H1 (cell line): ENCODE measurements around the gene F11R. TPM values are rescaled to one million over a fixed set of nuclear protein-coding genes. Genes with fewer than 3 reads are reported as not detected.

Source experiments
- CTCF ChIA-PET: fragments of 300-600 bp; sonication (Branson Sonifier 250); formaldehyde crosslinking; loops from one replicate; lab custom pipeline; 2021; ENCODE audit not compliant: partially characterized antibody; lab: Charles Lee
- POLR2A ChIA-PET: fragments of 300-600 bp; sonication (Branson Sonifier 250); formaldehyde crosslinking; loops from one replicate; lab custom pipeline; 2021; ENCODE audit warnings: inconsistent platforms; ENCODE audit not compliant: partially characterized antibody; lab: Charles Lee
- DNase-seq, 2 experiments: peaks; one replicate each; pipeline versions ENCODE4 v3.0.0 to v3.0.0-alpha.2; 2010 to 2022; ENCODE audit warnings: low spot score in 2 of 2, low read depth in 1 of 2, mixed read lengths in 1 of 2
- FAIRE-seq: peaks from 2 replicates; lab custom pipeline; 2011; peaks lifted over from hg19 to GRCh38; lab: Jason Lieb, UNC
- H2AFZ ChIP-seq: 2 replicates; pipeline ENCODE4 v1.8.1; 2012; ENCODE audit warnings: low read length, inconsistent platforms
- H2AK5ac ChIP-seq: 2 replicates; pipeline ENCODE4 v1.6.1; 2013; ENCODE audit warnings: low read depth, low read length
- H2BK120ac ChIP-seq: replicated peaks from 2 replicates; pipeline ENCODE3; 2013; ENCODE audit warnings: low read depth, low read length, inconsistent platforms
- H2BK12ac ChIP-seq: 2 replicates; pipeline ENCODE4 v1.6.1; 2013; ENCODE audit warnings: low read depth, low read length
- H2BK15ac ChIP-seq: 2 replicates; pipeline ENCODE4 v1.6.1; 2013; ENCODE audit warnings: low read length
- H2BK20ac ChIP-seq: 2 replicates; pipeline ENCODE4 v1.6.1; 2013; ENCODE audit warnings: low read length
- H2BK5ac ChIP-seq: 2 replicates; pipeline ENCODE4 v1.6.1; 2013; ENCODE audit warnings: low read depth, low read length
- H3K14ac ChIP-seq: 2 replicates; pipeline ENCODE4 v1.6.1; 2013; ENCODE audit warnings: inconsistent platforms; ENCODE audit not compliant: insufficient read length
- H3K18ac ChIP-seq: 2 replicates; pipeline ENCODE4 v1.6.1; 2013; ENCODE audit warnings: low read length; ENCODE audit errors: extremely low read depth
- H3K23ac ChIP-seq: 2 replicates; pipeline ENCODE4 v1.6.1; 2013; ENCODE audit warnings: inconsistent platforms; ENCODE audit not compliant: insufficient read length
- H3K23me2 ChIP-seq: 2 replicates; pipeline ENCODE4 v1.6.1; 2013; ENCODE audit warnings: low read depth, low read length
- H3K27ac ChIP-seq: 2 replicates; pipeline ENCODE4 v1.6.1; 2011; ENCODE audit warnings: low read depth, low read length, inconsistent platforms
- H3K27me3 ChIP-seq, 4 experiments: replicated peaks in 1 of 4; 1 replicate in 1 of 4; 2 replicates in 3 of 4; pipeline versions ENCODE4 v1.6.1 to v1.8.1; 2011 to 2013; ENCODE audit warnings: low read length in 3 of 4, mild to moderate bottlenecking in 3 of 4, inconsistent platforms in 2 of 4, mixed read lengths in 2 of 4, moderate library complexity in 1 of 4; ENCODE audit not compliant: control insufficient read depth in 3 of 4, insufficient read depth in 3 of 4; ENCODE audit errors: extremely low read depth in 1 of 4
- H3K36me3 ChIP-seq, 4 experiments: 2 replicates each; pipeline versions ENCODE4 v1.6.1 to v1.8.1; 2011 to 2013; ENCODE audit warnings: mild to moderate bottlenecking in 4 of 4, low read length in 3 of 4, moderate library complexity in 2 of 4, control low read depth in 1 of 4, inconsistent platforms in 1 of 4; ENCODE audit not compliant: insufficient read depth in 4 of 4, control insufficient read depth in 2 of 4
- H3K4ac ChIP-seq: replicated peaks from 2 replicates; pipeline ENCODE3; 2013; ENCODE audit warnings: low read length, low read depth, mixed read lengths, inconsistent platforms; ENCODE audit not compliant: insufficient read length
- H3K4me1 ChIP-seq, 4 experiments: replicated peaks in 1 of 4; 1 replicate in 1 of 4; 2 replicates in 3 of 4; pipeline versions ENCODE4 v1.6.1 to v1.8.1; 2011 to 2013; ENCODE audit warnings: low read length in 3 of 4, inconsistent platforms in 2 of 4, mixed read lengths in 1 of 4; ENCODE audit not compliant: insufficient read depth in 4 of 4, control insufficient read depth in 3 of 4
- H3K4me2 ChIP-seq, 2 experiments: 2 replicates each; pipeline versions ENCODE4 v1.6.1 to v1.8.1; 2011 to 2013; ENCODE audit warnings: low read depth in 2 of 2, low read length in 2 of 2, control low read depth in 1 of 2, inconsistent platforms in 1 of 2, mild to moderate bottlenecking in 1 of 2; ENCODE audit not compliant: insufficient read depth in 1 of 2
- H3K4me3 ChIP-seq, 4 experiments: fragments of 200-600, 300-600 bp in 1 of 4; sonication (generic), shearing (Covaris generic), sonication (Bioruptor Twin) in 1 of 4; 2 replicates each; pipeline versions ENCODE4 v1.5.1 to v1.8.1; 2011 to 2016; ENCODE audit warnings: low read length in 4 of 4, low read depth in 3 of 4, control low read depth in 2 of 4, inconsistent platforms in 2 of 4, mild to moderate bottlenecking in 2 of 4, mixed read lengths in 1 of 4, moderate library complexity in 1 of 4; ENCODE audit not compliant: insufficient read depth in 2 of 4; ENCODE audit errors: extremely low read depth in 1 of 4
- H3K56ac ChIP-seq: replicated peaks from 2 replicates; pipeline ENCODE3; 2013; ENCODE audit warnings: low read depth, mild to moderate bottlenecking, mixed read lengths, low read length, inconsistent platforms; ENCODE audit not compliant: insufficient read length
- H3K79me1 ChIP-seq: 2 replicates; pipeline ENCODE4 v1.6.1; 2013; ENCODE audit warnings: low read depth, low read length, control low read depth
- H3K79me2 ChIP-seq, 2 experiments: 2 replicates each; pipeline versions ENCODE4 v1.6.1 to v1.8.1; 2012 to 2013; ENCODE audit warnings: low read length in 2 of 2, mild to moderate bottlenecking in 2 of 2, inconsistent platforms in 1 of 2; ENCODE audit not compliant: insufficient read depth in 2 of 2, control insufficient read depth in 1 of 2
- H3K9ac ChIP-seq, 4 experiments: replicated peaks in 1 of 4; 1 replicate in 1 of 4; 2 replicates in 3 of 4; pipeline versions ENCODE4 v1.6.1 to v1.8.1; 2011 to 2013; ENCODE audit warnings: low read depth in 3 of 4, low read length in 3 of 4, control low read depth in 2 of 4, mild to moderate bottlenecking in 2 of 4, moderate library complexity in 2 of 4, inconsistent platforms in 1 of 4; ENCODE audit errors: extremely low read depth in 1 of 4
- H3K9me3 ChIP-seq, 2 experiments: 2 replicates each; pipeline versions ENCODE4 v1.6.1 to v1.8.1; 2012 to 2013; ENCODE audit warnings: mild to moderate bottlenecking in 2 of 2, moderate library complexity in 2 of 2, control low read depth in 1 of 2, inconsistent platforms in 1 of 2, low read depth in 1 of 2, low read length in 1 of 2, mixed read lengths in 1 of 2; ENCODE audit not compliant: insufficient read depth in 2 of 2
- H4K20me1 ChIP-seq, 2 experiments: replicated peaks in 1 of 2; 2 replicates each; pipeline versions ENCODE3 to v1.8.1; 2011 to 2013; ENCODE audit warnings: inconsistent platforms in 2 of 2, low read length in 2 of 2, mild to moderate bottlenecking in 1 of 2; ENCODE audit not compliant: insufficient read depth in 2 of 2, control insufficient read depth in 1 of 2
- H4K5ac ChIP-seq: 2 replicates; pipeline ENCODE4 v1.6.1; 2013; ENCODE audit warnings: low read length, low read depth, mixed read lengths, inconsistent platforms; ENCODE audit not compliant: insufficient read length
- H4K8ac ChIP-seq: 2 replicates; pipeline ENCODE4 v1.8.0; 2013; ENCODE audit warnings: mild to moderate bottlenecking, moderate library complexity, low read length, inconsistent platforms; ENCODE audit not compliant: insufficient read depth; ENCODE audit errors: extremely low read depth
- H4K91ac ChIP-seq: replicated peaks from 2 replicates; pipeline ENCODE3; 2013; ENCODE audit warnings: low read length, mixed read lengths, inconsistent platforms; ENCODE audit not compliant: insufficient read length
- FOSL1 ChIP-seq: IDR thresholded peaks from 2 replicates; pipeline ENCODE4 v1.6.1; 2011; ENCODE audit warnings: mild to moderate bottlenecking, low read depth, low read length, moderate library complexity; ENCODE audit not compliant: insufficient read depth
- HDAC2 ChIP-seq, 2 experiments: fragments of 300-600 bp in 1 of 2; sonication (generic) in 1 of 2; IDR thresholded peaks; 2 replicates each; pipeline ENCODE4 v1.6.1; 2011 to 2012; ENCODE audit warnings: low read depth in 2 of 2, low read length in 2 of 2, mild to moderate bottlenecking in 2 of 2, moderate library complexity in 2 of 2, borderline replicate concordance in 1 of 2, inconsistent platforms in 1 of 2
- HDAC6 ChIP-seq: IDR thresholded peaks from one replicate; pipeline ENCODE4 v1.7.1; 2012; ENCODE audit warnings: low read depth, mild to moderate bottlenecking, inconsistent platforms, low read length, moderate library complexity
- JUND ChIP-seq: IDR thresholded peaks from 2 replicates; pipeline ENCODE4 v1.6.1; 2011; ENCODE audit warnings: mild to moderate bottlenecking, improper control_type of control experiment, low read length
- NANOG ChIP-seq: IDR thresholded peaks from 2 replicates; pipeline ENCODE4 v1.6.1; 2011; ENCODE audit warnings: low read length, low read depth, mild to moderate bottlenecking, inconsistent platforms; ENCODE audit not compliant: insufficient read depth, poor library complexity, severe bottlenecking
- SIRT6 ChIP-seq: IDR thresholded peaks from one replicate; pipeline ENCODE4 v1.7.1; 2012; ENCODE audit warnings: low read length, inconsistent platforms
- TCF12 ChIP-seq: IDR thresholded peaks from 2 replicates; pipeline ENCODE4 v1.6.1; 2011; ENCODE audit warnings: low read depth, mild to moderate bottlenecking, low read length
- YY1 ChIP-seq: IDR thresholded peaks from 2 replicates; pipeline ENCODE4 v1.6.1; 2011; ENCODE audit warnings: low read depth, mild to moderate bottlenecking, low read length
- WGBS, 2 experiments: shearing (Covaris generic) in 1 of 2; methylation state at CpG; one replicate each; pipeline versions ENCODE4 v1.1.6 to v1.1.7; 2013 to 2015; ENCODE audit warnings: low lambda C conversion rate in 2 of 2, mixed read lengths in 2 of 2, inconsistent platforms in 1 of 2, low coverage in 1 of 2, missing lambda C conversion rate in 1 of 2; ENCODE audit not compliant: insufficient replicate concordance in 2 of 2, insufficient coverage in 1 of 2, insufficient read length in 1 of 2; ENCODE audit errors: extremely low coverage in 1 of 2, missing lambda C conversion rate in 1 of 2; 5-methylcytosine and 5-hydroxymethylcytosine counted together
- polyA plus RNA-seq, 7 experiments: library from polyadenylated mRNA; depleted of rRNA in 3 of 7; stranded (reverse) in 5 of 7; unstranded in 2 of 7; fragments of >200 nt in 5 of 7; fragments of 200-250 nt in 2 of 7; gene quantifications; 1 replicate in 5 of 7; 2 replicates in 1 of 7; 4 replicates in 1 of 7; pipeline versions ENCODE4 v1.2.1 to v1.2.3, GENCODE V29; 2011 to 2013; ENCODE audit warnings: missing spikeins in 2 of 7, mixed read lengths in 2 of 7
- total RNA-seq: library from RNA; stranded (reverse); fragmentation: NEBNext Ultra II Directional; extraction: Animal tissue kit (Norgen Biotek cat#: 25700); gene quantifications from 2 replicates; pipeline ENCODE4 v1.2.1, GENCODE V29; 2021

F11R gene
- total and polyA plus RNA-seq, 2 of the 8 experiments (the other 6 are each of a cell fraction or from before 2014, with no cell fraction given), result 159 to 200 TPM

DNA sequence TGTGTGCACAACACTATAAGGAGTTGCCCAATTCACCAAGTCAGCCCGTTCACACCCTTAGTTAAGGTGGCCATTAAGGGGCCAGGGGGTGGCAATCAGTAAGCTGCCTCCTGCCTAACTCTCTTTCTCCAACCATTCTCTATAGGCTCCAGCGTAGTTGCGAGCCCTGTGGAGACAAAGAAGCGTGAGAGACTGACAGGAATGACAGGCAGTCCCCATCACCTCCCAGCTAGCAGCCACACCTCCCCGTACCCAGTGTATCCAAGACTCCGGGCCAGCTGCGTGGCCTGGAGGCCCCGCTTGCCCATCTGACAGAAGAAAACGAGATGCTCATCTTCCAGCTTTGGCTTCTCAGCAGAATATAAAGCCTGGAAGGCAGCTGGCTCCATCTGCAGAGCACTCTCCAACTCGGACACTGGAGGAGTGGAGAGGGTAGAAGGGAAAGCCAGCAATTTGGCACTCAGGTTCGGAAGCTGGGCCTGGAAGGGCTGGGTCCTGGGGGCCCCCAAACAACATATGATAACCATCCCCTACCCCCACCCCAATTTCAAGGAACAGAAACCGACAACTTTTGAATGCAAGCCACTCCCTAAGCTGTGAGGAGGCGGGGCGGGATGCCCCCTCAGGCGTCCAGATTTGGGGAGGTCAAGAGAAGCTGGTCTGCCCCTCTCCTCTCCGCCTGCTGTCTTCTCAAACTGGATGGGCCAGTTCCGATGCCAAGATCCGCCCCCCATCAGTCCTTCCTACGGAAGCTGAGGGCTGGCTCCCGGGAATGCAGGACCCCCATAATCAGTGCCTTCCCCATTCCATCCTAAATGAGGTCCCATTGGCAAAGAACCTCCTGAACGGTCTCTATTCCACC, 16.9 kb upstream of the F11R start:
- Histone ChIP-seq H3K9me3 (no peaks in the 10 kb centered on the region), H3K4me3 (peak overlapping the region; percentile 64 to 97 (median 85)), H3K14ac (no peak overlapping the region), H3K79me2 (peaks cover 0 to 13% of the 10 kb centered on the region in 2 experiments; a peak in 1 of 4 replicates), H2AFZ (no peak overlapping the region), H3K79me1 (peaks cover 5% of the 10 kb centered on the region), H3K9ac (peak overlapping the region in 3 of 4 experiments; percentile 40 to 53 (median 47); a peak in 5 of 7 replicates), H2BK15ac (no peak overlapping the region), H2BK12ac (no peak overlapping the region), H3K4ac (no peak overlapping the region), H4K8ac (peak overlapping the region; percentile 54; the same call in 1 of the 2 replicates), H3K4me2 (peak overlapping the region; percentile 68 to 73), H2BK20ac (no peak overlapping the region), H3K4me1 (peaks cover 5 to 11% (median 8%) of the 10 kb centered on the region in 4 experiments; a peak in 6 of 7 replicates), H2BK5ac (no peak overlapping the region; the same call in 1 of the 2 replicates), H2BK120ac (no peak overlapping the region), H2AK5ac (no peak overlapping the region), H4K5ac (peak overlapping the region; percentile 23), H3K36me3 (peaks cover 24 to 34% (median 30%) of the 10 kb centered on the region in 4 experiments; a peak in 6 of 8 replicates), H4K91ac (no peak overlapping the region), H3K27ac (no peak overlapping the region), H3K23ac (no peak overlapping the region), H3K18ac (no peak overlapping the region; the same call in 1 of the 2 replicates), H4K20me1 (peaks cover 0 to 8% of the 10 kb centered on the region in 2 experiments), H3K27me3 (no peaks in the 10 kb centered on the region), H3K56ac (peak overlapping the region; percentile 90), H3K23me2 (peaks cover 3% of the 10 kb centered on the region; the same call in 1 of the 2 replicates)
- POLR2A ChIA-PET, result interaction anchor here (0.6 to 3.4 kb wide), 13 partner anchors 8 to 130 kb away, joined by 3 to 50 read pairs (median 5); partner anchors contain the start of genes F11R and USF1
- 33% methylated on average over 21 of the region's 21 CpGs; no CpG with 5 or more reads in 1 of the 2 experiments for WGBS, 2 experiments
- CTCF ChIA-PET, result interaction anchor here (1.1 to 6.7 kb wide), 6 partner anchors 16 to 144 kb away, joined by 3 to 73 read pairs (median 4); partner anchors contain the start of gene KLHDC9
- FAIRE-seq, result no peak
- peak in 1 of 2 experiments; percentile 74 for DNase-seq
- TF ChIP-seq HDAC2 (IDR thresholded peaks at IDR 0.05; ENCODE audit: borderline replicate concordance in 1 of 2, low read depth in 2 of 2, low read length in 2 of 2) (no peak), HDAC6 (no peak), SIRT6 (no peak), NANOG (no peak), FOSL1 (no peak), YY1 (no peak), JUND (no peak), TCF12 (no peak)
